Gastroesophageal sphincter (tissue), 4 donors: ENCODE measurements around the gene GABRB3. TPM values are rescaled to one million over a fixed set of nuclear protein-coding genes. Genes with fewer than 3 reads are reported as not detected.

Experiments
- ATAC-seq: fragments of 150-250 bp; one replicate; pipeline ENCODE4 v1.9.1; 2016; ENCODE audit warnings: mild to moderate bottlenecking, moderate library complexity
- H3K27ac ChIP-seq, 4 donors: fragments of 200-600 bp; sonication (generic) in 3 of 4; 1 replicate in 3 of 4; 2 replicates in 1 of 4; pipeline ENCODE4 v1.5.1; 2016 to 2019
- H3K27me3 ChIP-seq: fragments of 200-600 bp; sonication (generic); one replicate; pipeline ENCODE4 v1.5.1; 2019
- H3K36me3 ChIP-seq, 2 donors: fragments of 200-600 bp; sonication (generic); one replicate each; pipeline ENCODE4 v1.5.1; 2019; ENCODE audit warnings: control low read depth in 1 of 2
- H3K4me1 ChIP-seq, 3 donors: fragments of 200-600 bp; sonication (generic); 1 replicate in 2 of 3; 2 replicates in 1 of 3; pipeline ENCODE4 v1.5.1; 2016 to 2019; ENCODE audit warnings: control low read depth in 2 of 3
- H3K4me3 ChIP-seq, 2 donors: fragments of 200-600 bp; sonication (generic); one replicate each; pipeline ENCODE4 v1.5.1; 2019; ENCODE audit warnings: mild to moderate bottlenecking in 1 of 2, moderate library complexity in 1 of 2
- H3K9me3 ChIP-seq, 3 donors: fragments of 200-600 bp; sonication (generic); one replicate each; pipeline ENCODE4 v1.5.1; 2017 to 2019; ENCODE audit warnings: control low read depth in 2 of 3
- EP300 ChIP-seq: sonication (generic); formaldehyde crosslinking; IDR thresholded peaks from one replicate; pipeline ENCODE4 v1.6.1; 2017; ENCODE audit warnings: antibody characterized with exemption, mild to moderate bottlenecking
- POLR2A ChIP-seq, 2 donors: fragments of 450-650 bp; IDR thresholded peaks; one replicate each; pipeline ENCODE4 v1.6.1; 2017; ENCODE audit warnings: antibody characterized with exemption in 2 of 2, mild to moderate bottlenecking in 2 of 2, moderate library complexity in 1 of 2
- POLR2AphosphoS5 ChIP-seq: sonication (generic); formaldehyde crosslinking; IDR thresholded peaks from one replicate; pipeline ENCODE4 v1.6.1; 2017; ENCODE audit warnings: antibody characterized with exemption
- WGBS, 2 donors: methylation state at CpG; one replicate each; pipeline ENCODE4 v1.1.5; 2018; ENCODE audit warnings: low coverage in 1 of 2; 5-methylcytosine and 5-hydroxymethylcytosine counted together
- total RNA-seq, 4 donors: library from RNA; depleted of rRNA; stranded (reverse); fragments of >200 nt; gene quantifications; one replicate each; pipeline ENCODE4 v1.1.0, GENCODE V29; 2016
- TF ChIP-seq, protein P1 (sequence below), 4 experiments: fragments of 200-600 bp in 2 of 4; fragments of 450-650 bp in 2 of 4; sonication (generic) in 1 of 4; IDR thresholded peaks; one replicate each; pipeline ENCODE4 v1.5.1; 2017 to 2019; ENCODE audit warnings: antibody characterized with exemption in 4 of 4, mild to moderate bottlenecking in 2 of 4, moderate library complexity in 2 of 4

The GABRB3 gene
- total RNA-seq, 4 donors from 2014 or later = 2.4 to 4.3 (median 3.6) TPM

DNA sequence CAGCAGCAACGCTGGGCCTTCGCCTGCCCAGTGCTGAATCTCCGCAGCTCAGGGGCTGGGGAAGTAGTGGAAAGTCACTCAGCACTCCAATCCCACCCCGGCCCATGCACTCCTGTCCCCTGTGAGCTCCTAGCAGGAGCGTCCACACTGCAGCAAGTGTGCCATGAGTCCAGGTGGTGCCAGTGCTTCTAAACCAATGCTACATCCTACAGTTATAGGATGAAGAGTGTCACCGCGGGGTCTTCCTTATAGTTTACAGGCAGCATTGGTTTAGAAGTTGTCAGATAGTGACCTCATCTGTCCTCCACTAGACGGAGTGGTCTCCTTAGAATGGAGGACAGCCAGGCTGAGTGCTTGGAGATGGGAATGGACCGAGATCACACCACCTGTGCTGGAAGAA, 221.4 kb downstream of the GABRB3 start:
- Histone ChIP-seq H3K27ac (no peak overlapping the region), H3K9me3 (no peaks in the 10 kb centered on the region), H3K4me1 (no peaks in the 10 kb centered on the region), H3K4me3 (no peak overlapping the region), H3K27me3 (no peaks in the 10 kb centered on the region), H3K36me3 (no peaks in the 10 kb centered on the region)
- no peak for ATAC-seq
- no peak for TF ChIP-seq POLR2A (IDR thresholded peaks at IDR 0.05)
- TF ChIP-seq, protein P1, sequence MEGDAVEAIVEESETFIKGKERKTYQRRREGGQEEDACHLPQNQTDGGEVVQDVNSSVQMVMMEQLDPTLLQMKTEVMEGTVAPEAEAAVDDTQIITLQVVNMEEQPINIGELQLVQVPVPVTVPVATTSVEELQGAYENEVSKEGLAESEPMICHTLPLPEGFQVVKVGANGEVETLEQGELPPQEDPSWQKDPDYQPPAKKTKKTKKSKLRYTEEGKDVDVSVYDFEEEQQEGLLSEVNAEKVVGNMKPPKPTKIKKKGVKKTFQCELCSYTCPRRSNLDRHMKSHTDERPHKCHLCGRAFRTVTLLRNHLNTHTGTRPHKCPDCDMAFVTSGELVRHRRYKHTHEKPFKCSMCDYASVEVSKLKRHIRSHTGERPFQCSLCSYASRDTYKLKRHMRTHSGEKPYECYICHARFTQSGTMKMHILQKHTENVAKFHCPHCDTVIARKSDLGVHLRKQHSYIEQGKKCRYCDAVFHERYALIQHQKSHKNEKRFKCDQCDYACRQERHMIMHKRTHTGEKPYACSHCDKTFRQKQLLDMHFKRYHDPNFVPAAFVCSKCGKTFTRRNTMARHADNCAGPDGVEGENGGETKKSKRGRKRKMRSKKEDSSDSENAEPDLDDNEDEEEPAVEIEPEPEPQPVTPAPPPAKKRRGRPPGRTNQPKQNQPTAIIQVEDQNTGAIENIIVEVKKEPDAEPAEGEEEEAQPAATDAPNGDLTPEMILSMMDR (IDR thresholded peaks at IDR 0.05) = no peak
- no peak for TF ChIP-seq POLR2AphosphoS5
- no peak for TF ChIP-seq EP300
- WGBS, 2 donors = 100% methylated on average over 1 to 3 of the region's 9 CpGs

DNA sequence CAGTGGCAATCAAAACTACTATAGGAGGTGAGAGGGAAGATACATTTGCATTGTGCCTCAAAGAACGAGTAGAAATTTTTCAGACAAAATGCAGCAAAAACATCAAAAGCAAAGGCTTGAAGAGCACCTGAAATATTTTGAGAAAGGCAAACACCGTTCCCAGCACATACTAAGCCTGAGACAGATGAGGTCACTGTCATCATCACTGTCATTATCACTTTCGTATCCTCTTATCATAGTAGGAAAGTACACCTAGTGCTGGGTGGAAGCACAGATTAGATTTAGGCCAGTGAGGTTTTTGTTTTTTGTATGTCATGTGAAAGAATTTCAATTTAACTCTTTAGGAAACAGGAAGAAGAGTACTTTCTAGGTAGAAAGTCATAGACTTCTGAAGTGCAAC, 222.0 kb downstream of the GABRB3 start:
- no peaks in the 10 kb centered on the region for H3K4me1 ChIP-seq
- no peaks in the 10 kb centered on the region for H3K9me3 ChIP-seq
- WGBS, 2 donors = 53 to 65% methylated on average over 3 of the region's 3 CpGs
- TF ChIP-seq POLR2AphosphoS5 = no peak
- no peak for ATAC-seq
- H3K27ac ChIP-seq = no peak overlapping the region
- H3K4me3 ChIP-seq = no peak overlapping the region
- no peaks in the 10 kb centered on the region for H3K36me3 ChIP-seq
- no peaks in the 10 kb centered on the region for H3K27me3 ChIP-seq

DNA sequence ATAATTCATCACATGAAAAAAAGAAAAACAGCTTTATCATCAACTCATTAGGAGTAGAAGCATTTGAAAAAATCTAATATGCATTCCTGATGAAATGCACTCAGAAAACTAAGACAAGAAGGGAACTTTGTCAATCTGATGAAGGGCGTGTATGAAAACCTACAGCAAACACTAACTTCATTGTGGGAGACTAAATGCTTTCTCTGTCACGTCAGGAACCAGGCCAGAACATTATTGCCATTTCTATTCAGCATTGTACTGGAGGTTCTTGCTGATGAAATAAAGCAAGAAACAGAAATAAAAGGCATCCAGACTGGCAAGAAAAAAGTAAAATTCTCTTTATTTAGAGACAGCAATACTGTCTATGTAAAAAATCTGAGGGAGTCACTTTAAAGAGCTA, 235.2 kb downstream of the GABRB3 start:
- no peak overlapping the region for H3K27ac ChIP-seq
- WGBS, 2 donors = 51 to 56% methylated on average over 2 of the region's 2 CpGs

DNA sequence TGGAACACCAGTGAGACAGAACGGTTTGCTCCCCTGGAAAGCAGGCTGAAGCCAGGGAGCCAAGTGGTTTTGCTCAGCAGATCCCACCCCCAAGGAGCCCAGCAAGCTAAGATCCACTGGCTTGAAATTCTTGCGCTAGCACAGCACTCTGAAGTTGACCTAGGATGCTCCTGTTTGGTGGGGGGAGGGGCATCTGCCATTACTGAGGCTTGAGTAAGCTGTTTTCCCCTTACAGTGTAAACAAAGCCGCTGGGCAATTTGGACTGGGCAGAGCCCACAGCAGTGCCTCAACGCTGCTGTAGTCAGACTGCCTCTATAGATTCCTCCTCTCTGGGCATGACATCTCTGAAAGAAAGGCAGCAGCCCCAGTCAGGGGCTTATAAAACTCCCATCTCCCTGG, 241.4 kb downstream of the GABRB3 start:
- TF ChIP-seq POLR2A (IDR thresholded peaks at IDR 0.05) = no peak
- TF ChIP-seq POLR2AphosphoS5 = no peak
- TF ChIP-seq, protein P1 (IDR thresholded peaks at IDR 0.05) = no peak
- no peak for TF ChIP-seq EP300
- WGBS, 2 donors = 80% methylated on average over 1 of the region's 4 CpGs; no CpG with 5 or more reads in 1 of the 2 donors
- H3K9me3 ChIP-seq = peaks cover 0 to 46% (median 0%) of the 10 kb centered on the region in 3 donors

More for the DNA sequence above, 235.2 kb downstream of the GABRB3 start:
- no peak for TF ChIP-seq POLR2AphosphoS5
- no peak for TF ChIP-seq EP300
- TF ChIP-seq, protein P1 (IDR thresholded peaks at IDR 0.05) = no peak
- TF ChIP-seq POLR2A (IDR thresholded peaks at IDR 0.05) = no peak
- H3K36me3 ChIP-seq = no peaks in the 10 kb centered on the region
- no peak overlapping the region for H3K4me3 ChIP-seq
- no peaks in the 10 kb centered on the region for H3K27me3 ChIP-seq
- H3K9me3 ChIP-seq = peaks cover 0 to 34% (median 0%) of the 10 kb centered on the region in 3 donors
- no peaks in the 10 kb centered on the region for H3K4me1 ChIP-seq
- no peak for ATAC-seq

DNA sequence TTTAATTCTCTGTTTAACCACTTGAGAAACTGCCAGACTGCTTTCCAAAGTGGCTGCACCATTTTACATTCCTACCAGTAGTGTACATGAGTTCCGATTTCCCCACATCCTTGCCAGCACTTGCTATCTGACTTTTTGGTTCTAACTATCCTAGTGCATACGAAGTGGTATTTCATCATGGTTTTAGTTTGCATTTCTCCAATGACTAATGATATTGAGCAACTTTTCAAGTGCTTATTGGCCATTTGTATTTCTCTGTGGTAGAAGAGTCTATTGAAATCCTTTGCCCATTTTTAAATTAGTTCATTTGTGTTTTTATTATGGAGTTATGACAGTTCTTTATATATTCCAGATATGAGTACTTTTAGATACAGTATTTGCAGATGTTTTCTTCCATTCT, 247.8 kb downstream of the GABRB3 start:
- Histone ChIP-seq H3K9me3 (no peaks in the 10 kb centered on the region), H3K27ac (no peak overlapping the region), H3K36me3 (no peaks in the 10 kb centered on the region), H3K4me1 (no peaks in the 10 kb centered on the region), H3K27me3 (no peaks in the 10 kb centered on the region), H3K4me3 (no peak overlapping the region)
- ATAC-seq = no peak
- TF ChIP-seq, protein P1 (IDR thresholded peaks at IDR 0.05) = no peak
- TF ChIP-seq POLR2A (IDR thresholded peaks at IDR 0.05) (no peak), EP300 (no peak), POLR2AphosphoS5 (no peak)
- 79 to 88% methylated on average over 2 of the region's 2 CpGs for WGBS, 2 donors

More for the DNA sequence above, 241.4 kb downstream of the GABRB3 start:
- no peak overlapping the region for H3K4me3 ChIP-seq
- H3K4me1 ChIP-seq = no peaks in the 10 kb centered on the region
- no peaks in the 10 kb centered on the region for H3K36me3 ChIP-seq
- H3K27me3 ChIP-seq = no peaks in the 10 kb centered on the region
- no peak for ATAC-seq
- H3K27ac ChIP-seq = no peak overlapping the region
